Stromal cell of bone marrow (primary cell): ENCODE results near the gene MOK.
A peak's percentile ranks its signal among the peaks of the same experiment; 100 is the strongest.

Experiments used
- DNase-seq: peaks from one replicate; pipeline ENCODE4 v3.0.0-alpha.2; 2012; ENCODE audit warnings: low read depth

The MOK gene

GRCh38 chr14:102203382-102203781, 101.6 kb downstream of the MOK start:
- DNase-seq, result no peak

- DNase-seq, result no peak
Observed at GRCh38 chr14:102202944-102203343, 102.0 kb downstream of the MOK start.

GRCh38 chr14:102201776-102202175, 103.2 kb downstream of the MOK start:
- DNase-seq, result no peak

- no peak for DNase-seq
Observed at GRCh38 chr14:102201353-102201738, 103.6 kb downstream of the MOK start.

GRCh38 chr14:102200690-102201352, 104.1 kb downstream of the MOK start:
- no peak for DNase-seq

GRCh38 chr14:102197317-102197853, 107.6 kb downstream of the MOK start:
- no peak for DNase-seq

GRCh38 chr14:102196902-102197230, 108.1 kb downstream of the MOK start:
- no peak for DNase-seq

- DNase-seq, result no peak
Observed at GRCh38 chr14:102196039-102196901, 108.7 kb downstream of the MOK start.

GRCh38 chr14:102195446-102195845, 109.5 kb downstream of the MOK start:
- no peak for DNase-seq

- DNase-seq, result no peak
Observed at GRCh38 chr14:102194856-102195255, 110.1 kb downstream of the MOK start.

GRCh38 chr14:102192840-102193502, 112.0 kb downstream of the MOK start:
- DNase-seq, result no peak

- DNase-seq, result no peak
Observed at GRCh38 chr14:102189874-102190273, 115.1 kb downstream of the MOK start.

- DNase-seq, result no peak
Observed at GRCh38 chr14:102188187-102188586, 116.8 kb downstream of the MOK start.

GRCh38 chr14:102187568-102188001, 117.4 kb downstream of the MOK start:
- DNase-seq, result no peak

- peak; percentile 79 for DNase-seq
Observed at GRCh38 chr14:102187044-102187443, 117.9 kb downstream of the MOK start.

- no peak for DNase-seq
Observed at GRCh38 chr14:102185360-102185759, 119.6 kb downstream of the MOK start.

- no peak for DNase-seq
Observed at GRCh38 chr14:102184316-102185035, 120.5 kb downstream of the MOK start.

GRCh38 chr14:102183886-102184285, 121.1 kb downstream of the MOK start:
- no peak for DNase-seq

- DNase-seq, result peak; percentile 16
Observed at GRCh38 chr14:102182936-102183619, 121.9 kb downstream of the MOK start.

GRCh38 chr14:102182190-102182589, 122.8 kb downstream of the MOK start:
- peak; percentile 79 for DNase-seq

GRCh38 chr14:102181187-102181586, 123.8 kb downstream of the MOK start:
- DNase-seq, result no peak
